NOMO-1 treated with DMSO at 0.1 percent for 48 hours (cell line): ENCODE measurements around the gene SVIL.

Experiments
- DNase-seq: peaks from one replicate; lab custom pipeline; 2025; ENCODE audit not compliant: unreplicated experiment; lab: John Stamatoyannopoulos, UW

Gene SVIL

GRCh38 chr10:29431711-29432110 is 203.1 kb downstream of the SVIL start:
- DNase-seq = no peak

- DNase-seq = peak; percentile 12
Observed at GRCh38 chr10:29430101-29430500, 204.7 kb downstream of the SVIL start.

- no peak for DNase-seq
Observed at GRCh38 chr10:29428486-29428885, 206.3 kb downstream of the SVIL start.

GRCh38 chr10:29427667-29428066 is 207.1 kb downstream of the SVIL start:
- no peak for DNase-seq

GRCh38 chr10:29426420-29426819 is 208.4 kb downstream of the SVIL start:
- no peak for DNase-seq

- DNase-seq = no peak
Observed at GRCh38 chr10:29424017-29424416, 210.8 kb downstream of the SVIL start.

- DNase-seq = no peak
Observed at GRCh38 chr10:29420744-29421143, 214.0 kb downstream of the SVIL start.

- no peak for DNase-seq
Observed at GRCh38 chr10:29417324-29417723, 217.4 kb downstream of the SVIL start.

- DNase-seq = no peak
Observed at GRCh38 chr10:29415876-29416275, 218.9 kb downstream of the SVIL start.

DNA sequence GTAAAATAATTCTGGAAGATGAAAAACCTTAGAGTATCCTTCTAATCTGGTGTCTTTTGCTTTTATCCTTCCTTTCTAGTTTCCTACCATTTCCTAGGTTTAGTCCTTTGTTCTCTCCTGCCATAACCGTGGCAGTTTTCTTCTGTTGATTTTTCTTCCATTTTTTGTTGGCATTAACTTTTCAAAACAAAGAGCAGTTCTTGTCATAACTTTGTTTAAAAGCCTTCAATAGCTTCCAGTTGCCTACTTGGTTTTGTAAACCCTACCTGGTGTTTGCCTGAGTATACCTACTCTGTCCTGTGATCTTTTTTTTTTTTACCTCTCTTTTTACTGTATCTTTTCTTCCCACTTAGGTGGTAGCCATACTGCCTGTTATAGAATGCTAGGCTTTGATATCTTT is 220.3 kb downstream of the SVIL start:
- DNase-seq = no peak

DNA sequence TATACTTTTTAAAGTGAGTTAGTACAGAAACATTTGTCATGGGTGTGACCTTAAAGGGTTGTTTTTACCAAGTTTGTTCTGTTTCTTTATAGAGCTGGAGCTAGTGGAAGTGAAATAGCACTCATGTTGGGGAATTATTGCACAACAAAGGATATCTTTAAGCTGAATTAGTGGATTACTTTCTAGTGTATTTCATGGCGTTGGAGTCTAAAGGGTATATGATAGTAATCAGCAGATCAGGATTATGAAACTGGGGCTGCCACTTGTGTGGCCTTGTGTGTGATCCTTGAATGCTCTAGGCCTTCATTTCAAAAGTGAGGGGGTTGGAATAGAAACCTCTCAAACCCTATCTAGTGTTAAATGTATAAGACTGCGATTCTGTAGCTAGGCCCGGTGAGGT is 222.3 kb downstream of the SVIL start:
- peak; percentile 13 for DNase-seq

DNA sequence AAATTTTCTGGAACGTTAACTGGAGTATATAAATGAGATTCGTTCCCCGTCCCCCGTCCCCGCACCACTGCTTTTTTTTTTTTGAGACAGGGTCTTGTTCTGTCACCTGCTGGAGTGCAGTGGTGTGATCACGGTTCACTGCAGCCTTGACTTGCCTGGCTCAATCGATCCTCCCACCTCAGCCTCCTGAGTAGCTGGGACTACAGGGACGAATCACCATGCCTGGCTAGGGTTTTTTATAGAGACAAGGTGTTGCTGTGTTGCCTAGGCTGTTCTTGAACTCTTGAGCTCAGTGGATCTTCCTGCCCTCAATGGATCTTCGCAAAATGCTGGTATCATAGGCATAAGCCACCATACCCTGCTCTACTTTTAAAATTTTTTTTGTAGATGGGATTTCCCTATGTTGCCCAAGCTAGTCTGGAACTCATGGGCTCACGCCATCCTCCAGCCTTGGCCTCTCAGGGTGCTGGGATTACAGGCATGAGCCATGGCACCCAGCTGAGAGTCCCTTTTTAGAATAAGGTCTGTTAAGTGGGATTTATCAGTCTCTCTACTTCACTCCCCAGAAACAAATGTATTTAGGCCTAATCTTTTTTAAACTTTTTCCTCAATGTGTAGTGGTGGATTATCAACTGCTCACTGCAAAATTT is 223.0 kb downstream of the SVIL start:
- no peak for DNase-seq

- peak; percentile 49 for DNase-seq
Observed at GRCh38 chr10:29409241-29410054, 225.3 kb downstream of the SVIL start.

GRCh38 chr10:29408847-29409240 is 225.9 kb downstream of the SVIL start:
- no peak for DNase-seq
